ENCODE results near the gene FILIP1L.

DNA sequence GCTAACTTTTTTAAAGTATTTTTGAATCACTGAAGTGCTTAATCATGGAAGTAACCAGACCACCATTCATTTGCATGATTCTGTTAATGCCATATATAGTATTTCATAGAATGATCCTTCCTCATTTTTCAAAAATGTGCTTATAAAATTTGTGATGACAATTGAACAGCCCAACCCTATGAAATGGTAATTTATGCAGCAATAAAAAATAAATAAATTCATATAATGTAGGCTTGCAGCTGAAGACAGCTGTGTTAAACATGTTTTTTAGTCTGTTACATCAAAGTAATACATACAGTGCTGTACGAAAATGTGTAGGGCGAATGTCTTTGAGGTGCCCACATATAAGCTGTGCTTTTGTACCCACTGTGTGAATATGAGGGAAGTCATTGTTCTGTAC, 131.7 kb downstream of the FILIP1L start:
- TF ChIP-seq, protein P1, sequence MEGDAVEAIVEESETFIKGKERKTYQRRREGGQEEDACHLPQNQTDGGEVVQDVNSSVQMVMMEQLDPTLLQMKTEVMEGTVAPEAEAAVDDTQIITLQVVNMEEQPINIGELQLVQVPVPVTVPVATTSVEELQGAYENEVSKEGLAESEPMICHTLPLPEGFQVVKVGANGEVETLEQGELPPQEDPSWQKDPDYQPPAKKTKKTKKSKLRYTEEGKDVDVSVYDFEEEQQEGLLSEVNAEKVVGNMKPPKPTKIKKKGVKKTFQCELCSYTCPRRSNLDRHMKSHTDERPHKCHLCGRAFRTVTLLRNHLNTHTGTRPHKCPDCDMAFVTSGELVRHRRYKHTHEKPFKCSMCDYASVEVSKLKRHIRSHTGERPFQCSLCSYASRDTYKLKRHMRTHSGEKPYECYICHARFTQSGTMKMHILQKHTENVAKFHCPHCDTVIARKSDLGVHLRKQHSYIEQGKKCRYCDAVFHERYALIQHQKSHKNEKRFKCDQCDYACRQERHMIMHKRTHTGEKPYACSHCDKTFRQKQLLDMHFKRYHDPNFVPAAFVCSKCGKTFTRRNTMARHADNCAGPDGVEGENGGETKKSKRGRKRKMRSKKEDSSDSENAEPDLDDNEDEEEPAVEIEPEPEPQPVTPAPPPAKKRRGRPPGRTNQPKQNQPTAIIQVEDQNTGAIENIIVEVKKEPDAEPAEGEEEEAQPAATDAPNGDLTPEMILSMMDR (IDR thresholded peaks at IDR 0.05; ENCODE audit: insufficient read depth, low read length, poor library complexity, severe bottlenecking): no peak
- no peak for TF ChIP-seq EZH2phosphoT487 (conservative IDR thresholded peaks at IDR 0.05; ENCODE audit: low read length)
